Memory B cell (primary cell): ENCODE measurements around the gene OGFR.

Experiments
- ATAC-seq: fragments of 150-1000 bp; cut with Tn5 transposase; 2 replicates; pipeline ENCODE4 v1.10.0; 2021; ENCODE audit warnings: low read depth, mild to moderate bottlenecking, moderate library complexity
- DNase-seq, 2 donors: peaks; one replicate each; pipeline ENCODE4 v3.0.0; 2022; ENCODE audit warnings: low spot score in 2 of 2
- H3K27ac Mint-ChIP-seq: one replicate; pipeline ENCODE4 v1.8.0; 2022; ENCODE audit warnings: mild to moderate bottlenecking, moderate library complexity, mixed read lengths
- H3K27me3 Mint-ChIP-seq: one replicate; pipeline ENCODE4 v1.8.0; 2022; ENCODE audit warnings: mixed read lengths
- H3K36me3 Mint-ChIP-seq: one replicate; pipeline ENCODE4 v1.8.0; 2022; ENCODE audit warnings: mild to moderate bottlenecking, mixed read lengths
- H3K4me1 Mint-ChIP-seq: one replicate; pipeline ENCODE4 v1.8.0; 2022; ENCODE audit warnings: mixed read lengths
- H3K4me3 Mint-ChIP-seq: one replicate; pipeline ENCODE4 v1.8.0; 2022; ENCODE audit warnings: mild to moderate bottlenecking, moderate library complexity, mixed read lengths
- H3K9me3 Mint-ChIP-seq: one replicate; pipeline ENCODE4 v1.8.0; 2022; ENCODE audit warnings: mixed read lengths

The OGFR gene

DNA sequence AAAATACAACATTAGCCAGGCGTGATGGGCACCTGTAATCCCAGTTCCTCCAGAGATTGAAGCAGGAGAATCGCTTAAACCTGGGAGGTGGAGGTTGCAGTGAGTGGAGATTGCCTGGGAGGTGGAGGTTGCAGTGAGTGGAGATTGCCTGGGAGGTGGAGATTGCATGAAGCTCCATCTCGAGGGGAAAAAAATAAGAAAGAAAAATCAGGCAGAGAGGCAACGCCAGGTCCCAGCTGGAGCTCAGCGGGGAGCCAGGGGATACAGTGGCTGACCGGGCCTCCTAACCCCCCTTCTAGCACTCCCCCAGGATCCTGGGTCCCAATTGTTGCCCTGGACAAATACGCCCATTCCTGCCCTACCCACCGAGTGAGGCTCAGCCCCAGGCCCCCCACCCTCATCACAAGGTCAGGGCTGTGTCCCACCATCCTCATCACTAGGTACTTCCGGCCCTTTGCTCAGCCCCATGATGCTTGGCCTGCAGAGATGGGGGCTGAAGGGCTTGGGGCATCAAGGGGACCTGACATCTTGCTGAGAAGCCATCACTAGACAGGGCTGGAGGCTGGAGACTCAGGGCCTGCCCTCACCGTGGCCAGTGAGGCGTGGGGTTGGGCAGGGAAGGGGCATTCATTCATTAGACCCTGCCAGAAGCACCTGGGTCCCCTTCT is 1.9 kb downstream of the OGFR start:
- H3K27ac Mint-ChIP-seq: no peak overlapping the region
- no peaks in the 10 kb centered on the region for H3K27me3 Mint-ChIP-seq
- H3K9me3 Mint-ChIP-seq: no peaks in the 10 kb centered on the region
- H3K36me3 Mint-ChIP-seq: peaks cover 8% of the 10 kb centered on the region
- ATAC-seq: no peak
- DNase-seq: no peak
- H3K4me3 Mint-ChIP-seq: peak overlapping the region; percentile 87
- H3K4me1 Mint-ChIP-seq: peaks cover 20% of the 10 kb centered on the region

- peak overlapping the region; percentile 21 for H3K4me3 Mint-ChIP-seq
- peaks cover 20% of the 10 kb centered on the region for H3K4me1 Mint-ChIP-seq
- ATAC-seq: no peak
- no peaks in the 10 kb centered on the region for H3K27me3 Mint-ChIP-seq
- peaks cover 14% of the 10 kb centered on the region for H3K36me3 Mint-ChIP-seq
- H3K27ac Mint-ChIP-seq: no peak overlapping the region
- DNase-seq: no peak
- H3K9me3 Mint-ChIP-seq: no peaks in the 10 kb centered on the region
Measured at GRCh38 chr20:62807444-62808210, 3.0 kb downstream of the OGFR start.

DNA sequence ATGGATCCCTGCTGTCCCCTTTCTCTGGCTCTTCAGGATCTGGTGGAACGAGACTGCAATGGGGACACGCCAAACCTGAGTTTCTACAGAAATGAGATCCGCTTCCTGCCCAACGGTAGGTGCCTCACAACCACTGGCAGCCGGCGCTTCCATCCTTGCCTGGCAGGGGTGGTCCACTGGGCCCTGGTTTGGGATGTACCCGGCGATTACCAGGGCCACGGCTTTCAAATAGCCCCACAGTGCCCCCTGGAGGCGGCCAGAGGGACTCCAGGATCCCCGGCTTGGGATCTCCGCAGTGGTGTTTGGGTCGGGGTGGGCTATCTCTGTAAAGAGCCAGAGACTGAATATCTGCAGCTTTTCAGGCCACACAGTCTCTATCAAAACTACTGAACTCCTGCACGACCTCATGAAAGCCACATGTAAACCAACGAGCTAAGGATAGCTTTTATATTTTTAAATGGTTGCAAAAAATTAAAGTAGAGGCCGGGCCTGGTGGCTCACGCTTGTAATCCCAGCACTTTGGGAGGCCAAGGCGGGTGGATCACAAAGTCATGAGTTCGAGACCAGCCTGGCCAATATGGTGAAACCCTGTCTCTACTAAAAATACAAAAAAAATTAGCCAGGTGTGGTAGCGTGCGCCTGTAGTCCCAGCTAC is 3.7 kb downstream of the OGFR start:
- DNase-seq (peak; percentile 79 to 89), ATAC-seq (peak; percentile 49)
- Mint-ChIP-seq H3K4me1 (peaks cover 20% of the 10 kb centered on the region), H3K27ac (no peak overlapping the region), H3K27me3 (no peaks in the 10 kb centered on the region), H3K4me3 (no peak overlapping the region), H3K9me3 (no peaks in the 10 kb centered on the region), H3K36me3 (peaks cover 16% of the 10 kb centered on the region)

- Mint-ChIP-seq H3K4me1 (peaks cover 18% of the 10 kb centered on the region), H3K4me3 (no peak overlapping the region), H3K27ac (no peak overlapping the region), H3K9me3 (no peaks in the 10 kb centered on the region), H3K27me3 (peaks cover 2% of the 10 kb centered on the region), H3K36me3 (peaks cover 14% of the 10 kb centered on the region)
- DNase-seq (no peak), ATAC-seq (no peak)
Measured at GRCh38 chr20:62809530-62810428, 5.1 kb downstream of the OGFR start.

GRCh38 chr20:62811320-62811719 is 6.7 kb downstream of the OGFR start:
- no peak overlapping the region for H3K27ac Mint-ChIP-seq
- H3K4me3 Mint-ChIP-seq: no peak overlapping the region
- no peak for DNase-seq
- peaks cover 15% of the 10 kb centered on the region for H3K4me1 Mint-ChIP-seq
- no peak for ATAC-seq
- peaks cover 8% of the 10 kb centered on the region for H3K27me3 Mint-ChIP-seq
- no peaks in the 10 kb centered on the region for H3K9me3 Mint-ChIP-seq
- H3K36me3 Mint-ChIP-seq: peaks cover 14% of the 10 kb centered on the region

GRCh38 chr20:62811720-62812119 is 7.1 kb downstream of the OGFR start:
- H3K4me1 Mint-ChIP-seq: peaks cover 11% of the 10 kb centered on the region
- peaks cover 8% of the 10 kb centered on the region for H3K27me3 Mint-ChIP-seq
- no peaks in the 10 kb centered on the region for H3K9me3 Mint-ChIP-seq
- no peak overlapping the region for H3K4me3 Mint-ChIP-seq
- ATAC-seq (no peak), DNase-seq (no peak)
- H3K36me3 Mint-ChIP-seq: peaks cover 14% of the 10 kb centered on the region
- no peak overlapping the region for H3K27ac Mint-ChIP-seq

DNA sequence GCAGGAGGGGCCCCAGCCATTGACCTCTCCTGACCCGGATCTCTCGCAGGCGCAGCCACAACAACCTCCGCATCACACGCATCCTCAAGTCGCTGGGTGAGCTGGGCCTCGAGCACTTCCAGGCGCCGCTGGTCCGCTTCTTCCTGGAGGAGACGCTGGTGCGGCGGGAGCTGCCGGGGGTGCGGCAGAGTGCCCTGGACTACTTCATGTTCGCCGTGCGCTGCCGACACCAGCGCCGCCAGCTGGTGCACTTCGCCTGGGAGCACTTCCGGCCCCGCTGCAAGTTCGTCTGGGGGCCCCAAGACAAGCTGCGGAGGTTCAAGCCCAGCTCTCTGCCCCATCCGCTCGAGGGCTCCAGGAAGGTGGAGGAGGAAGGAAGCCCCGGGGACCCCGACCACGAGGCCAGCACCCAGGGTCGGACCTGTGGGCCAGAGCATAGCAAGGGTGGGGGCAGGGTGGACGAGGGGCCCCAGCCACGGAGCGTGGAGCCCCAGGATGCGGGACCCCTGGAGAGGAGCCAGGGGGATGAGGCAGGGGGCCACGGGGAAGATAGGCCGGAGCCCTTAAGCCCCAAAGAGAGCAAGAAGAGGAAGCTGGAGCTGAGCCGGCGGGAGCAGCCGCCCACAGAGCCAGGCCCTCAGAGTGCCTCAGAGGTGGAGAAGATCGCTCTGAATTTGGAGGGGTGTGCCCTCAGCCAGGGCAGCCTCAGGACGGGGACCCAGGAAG is 7.7 kb downstream of the OGFR start:
- DNase-seq (no peak), ATAC-seq (no peak)
- H3K4me1 Mint-ChIP-seq: peaks cover 7% of the 10 kb centered on the region
- H3K36me3 Mint-ChIP-seq: peaks cover 14% of the 10 kb centered on the region
- H3K9me3 Mint-ChIP-seq: no peaks in the 10 kb centered on the region
- no peak overlapping the region for H3K4me3 Mint-ChIP-seq
- H3K27me3 Mint-ChIP-seq: peaks cover 8% of the 10 kb centered on the region
- no peak overlapping the region for H3K27ac Mint-ChIP-seq

GRCh38 chr20:62812907-62813200 is 8.2 kb downstream of the OGFR start:
- Mint-ChIP-seq H3K27ac (no peak overlapping the region), H3K9me3 (no peaks in the 10 kb centered on the region), H3K36me3 (peaks cover 14% of the 10 kb centered on the region), H3K27me3 (peaks cover 8% of the 10 kb centered on the region), H3K4me1 (peaks cover 5% of the 10 kb centered on the region), H3K4me3 (no peak overlapping the region)
- ATAC-seq (no peak), DNase-seq (no peak)

GRCh38 chr20:62813588-62813987 is 9.0 kb downstream of the OGFR start:
- H3K36me3 Mint-ChIP-seq: peaks cover 10% of the 10 kb centered on the region

DNA sequence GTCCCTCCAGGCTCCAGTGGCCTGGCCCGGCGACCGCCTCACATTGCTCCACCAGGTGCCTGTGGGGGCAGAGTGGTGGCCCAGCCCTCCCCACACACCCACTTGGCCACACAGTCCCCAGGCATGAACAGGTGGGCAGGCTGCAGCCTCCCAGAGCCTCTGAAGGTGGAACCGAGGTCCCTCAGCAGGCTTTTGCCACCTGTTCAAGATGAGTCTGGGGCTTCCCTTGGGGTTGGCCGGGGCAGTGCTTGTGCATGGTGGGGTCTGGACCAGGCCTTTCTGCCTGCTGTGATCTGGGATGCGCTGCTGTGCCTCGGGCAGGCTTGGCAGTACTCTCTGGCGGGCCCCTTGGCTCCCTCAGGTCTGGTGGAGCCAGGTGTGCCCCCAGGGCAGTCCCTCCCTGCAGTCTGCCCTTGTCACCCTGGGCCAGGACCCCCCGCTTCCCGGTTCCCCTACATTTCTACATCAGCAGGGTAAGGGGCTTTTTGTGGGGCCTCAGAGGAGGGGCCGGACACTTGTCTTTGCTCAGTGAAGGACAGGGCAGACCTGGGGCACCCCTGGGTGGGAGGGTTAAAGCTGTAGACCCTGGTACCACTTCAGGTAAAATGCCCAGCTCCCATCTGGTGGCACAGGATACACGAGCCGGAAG is 9.5 kb downstream of the OGFR start:
- Mint-ChIP-seq H3K4me3 (no peak overlapping the region), H3K4me1 (peaks cover 5% of the 10 kb centered on the region), H3K27me3 (peaks cover 8% of the 10 kb centered on the region), H3K27ac (no peak overlapping the region), H3K9me3 (no peaks in the 10 kb centered on the region), H3K36me3 (peaks cover 10% of the 10 kb centered on the region)
- ATAC-seq (peak; percentile 14), DNase-seq (no peak)

More at GRCh38 chr20:62813588-62813987, 9.0 kb downstream of the OGFR start:
- Mint-ChIP-seq H3K4me3 (no peak overlapping the region), H3K4me1 (peaks cover 5% of the 10 kb centered on the region), H3K27me3 (peaks cover 8% of the 10 kb centered on the region), H3K9me3 (no peaks in the 10 kb centered on the region), H3K27ac (no peak overlapping the region)
- ATAC-seq (no peak), DNase-seq (no peak)

GRCh38 chr20:62814709-62815065 is 10.1 kb downstream of the OGFR start:
- H3K27me3 Mint-ChIP-seq: peaks cover 8% of the 10 kb centered on the region
- ATAC-seq: no peak
- H3K27ac Mint-ChIP-seq: no peak overlapping the region
- H3K36me3 Mint-ChIP-seq: peaks cover 8% of the 10 kb centered on the region
- no peak overlapping the region for H3K4me3 Mint-ChIP-seq
- no peaks in the 10 kb centered on the region for H3K9me3 Mint-ChIP-seq
- H3K4me1 Mint-ChIP-seq: peaks cover 5% of the 10 kb centered on the region
- no peak for DNase-seq

GRCh38 chr20:62815066-62815991 is 10.7 kb downstream of the OGFR start:
- Mint-ChIP-seq H3K4me1 (peaks cover 5% of the 10 kb centered on the region), H3K4me3 (peak overlapping the region; percentile 39), H3K27me3 (peaks cover 9% of the 10 kb centered on the region), H3K36me3 (peaks cover 8% of the 10 kb centered on the region), H3K27ac (no peak overlapping the region), H3K9me3 (no peaks in the 10 kb centered on the region)
- DNase-seq: no peak
- no peak for ATAC-seq
